H1 (cell line): ENCODE results near the gene FAM170B. TPM values are rescaled to one million over a fixed set of nuclear protein-coding genes. Genes with fewer than 3 reads are reported as not detected.

Experiments
- CHD2 ChIP-seq: IDR thresholded peaks from 2 replicates; pipeline ENCODE4 v1.6.1; 2012; ENCODE audit warnings: low read length, improper control_type of control experiment
- CTBP2 ChIP-seq: IDR thresholded peaks from 2 replicates; pipeline ENCODE4 v1.7.0; 2011; ENCODE audit warnings: borderline replicate concordance, mild to moderate bottlenecking, moderate library complexity, mixed read lengths, low read length; ENCODE audit not compliant: insufficient read depth, insufficient read length
- EGR1 ChIP-seq: IDR thresholded peaks from 2 replicates; pipeline ENCODE4 v1.6.1; 2011; ENCODE audit warnings: low read depth, low read length, borderline replicate concordance
- HDAC6 ChIP-seq: IDR thresholded peaks from one replicate; pipeline ENCODE4 v1.7.1; 2012; ENCODE audit warnings: low read depth, mild to moderate bottlenecking, inconsistent platforms, low read length, moderate library complexity
- RAD21 ChIP-seq, 2 experiments: IDR thresholded peaks in 1 of 2; conservative IDR thresholded peaks in 1 of 2; 2 replicates each; pipeline ENCODE4 v1.6.1; 2011; ENCODE audit warnings: low read depth in 2 of 2, low read length in 2 of 2, improper control_type of control experiment in 1 of 2, inconsistent platforms in 1 of 2, mild to moderate bottlenecking in 1 of 2, moderate library complexity in 1 of 2
- SIN3A ChIP-seq, 2 experiments: IDR thresholded peaks in 1 of 2; conservative IDR thresholded peaks in 1 of 2; 2 replicates each; pipeline ENCODE4 v1.6.1; 2011 to 2012; ENCODE audit warnings: low read length in 2 of 2, improper control_type of control experiment in 1 of 2, low read depth in 1 of 2, mild to moderate bottlenecking in 1 of 2
- polyA plus RNA-seq, 7 experiments: library from polyadenylated mRNA; depleted of rRNA in 3 of 7; stranded (reverse) in 5 of 7; unstranded in 2 of 7; fragments of >200 nt in 5 of 7; fragments of 200-250 nt in 2 of 7; gene quantifications; 1 replicate in 5 of 7; 2 replicates in 1 of 7; 4 replicates in 1 of 7; pipeline versions ENCODE4 v1.2.1 to v1.2.3, GENCODE V29; 2011 to 2013; ENCODE audit warnings: missing spikeins in 2 of 7, mixed read lengths in 2 of 7
- total RNA-seq: library from RNA; stranded (reverse); fragmentation: NEBNext Ultra II Directional; extraction: Animal tissue kit (Norgen Biotek cat#: 25700); gene quantifications from 2 replicates; pipeline ENCODE4 v1.2.1, GENCODE V29; 2021
- TF ChIP-seq, protein P1 (sequence below): fragments of 300-600 bp; sonication (generic); IDR thresholded peaks from 2 replicates; pipeline ENCODE4 v1.7.1; 2012; ENCODE audit warnings: low read length, moderate library complexity, mild to moderate bottlenecking, inconsistent platforms; ENCODE audit not compliant: insufficient replicate concordance
- TF ChIP-seq, protein P2 (sequence below), 3 experiments: IDR thresholded peaks; 1 replicate in 2 of 3; 2 replicates in 1 of 3; pipeline versions ENCODE4 v1.5.1 to v1.6.1; 2011; ENCODE audit warnings: low read length in 3 of 3, mild to moderate bottlenecking in 3 of 3, inconsistent platforms in 2 of 3, low read depth in 1 of 3, moderate library complexity in 1 of 3; ENCODE audit not compliant: insufficient read depth in 1 of 3; ENCODE audit errors: control extremely low read depth in 1 of 3

The FAM170B gene
- total and polyA plus RNA-seq, 2 of the 8 experiments (the other 6 are each of a cell fraction or from before 2014, with no cell fraction given), result not detected

DNA sequence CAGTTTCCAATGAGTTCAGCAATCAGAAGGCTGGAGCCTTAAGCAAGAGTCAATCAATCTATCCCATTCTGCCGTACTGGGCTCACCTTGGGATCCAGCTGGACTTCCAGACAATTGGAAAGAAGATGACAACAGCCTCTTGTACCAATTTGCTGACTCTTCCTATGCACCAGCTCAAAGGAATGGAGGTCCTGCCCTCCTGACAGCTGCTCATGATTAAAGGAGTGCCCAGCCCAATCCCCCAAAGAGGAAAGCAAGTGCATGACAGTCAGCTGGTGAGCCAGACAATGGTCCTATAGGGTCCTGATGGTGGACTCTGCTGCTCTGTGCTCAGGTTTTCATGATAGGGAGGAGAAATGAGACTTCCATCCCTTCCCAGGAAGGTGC lies 43.6 kb downstream of the FAM170B start (continued):
- TF ChIP-seq, protein P1, sequence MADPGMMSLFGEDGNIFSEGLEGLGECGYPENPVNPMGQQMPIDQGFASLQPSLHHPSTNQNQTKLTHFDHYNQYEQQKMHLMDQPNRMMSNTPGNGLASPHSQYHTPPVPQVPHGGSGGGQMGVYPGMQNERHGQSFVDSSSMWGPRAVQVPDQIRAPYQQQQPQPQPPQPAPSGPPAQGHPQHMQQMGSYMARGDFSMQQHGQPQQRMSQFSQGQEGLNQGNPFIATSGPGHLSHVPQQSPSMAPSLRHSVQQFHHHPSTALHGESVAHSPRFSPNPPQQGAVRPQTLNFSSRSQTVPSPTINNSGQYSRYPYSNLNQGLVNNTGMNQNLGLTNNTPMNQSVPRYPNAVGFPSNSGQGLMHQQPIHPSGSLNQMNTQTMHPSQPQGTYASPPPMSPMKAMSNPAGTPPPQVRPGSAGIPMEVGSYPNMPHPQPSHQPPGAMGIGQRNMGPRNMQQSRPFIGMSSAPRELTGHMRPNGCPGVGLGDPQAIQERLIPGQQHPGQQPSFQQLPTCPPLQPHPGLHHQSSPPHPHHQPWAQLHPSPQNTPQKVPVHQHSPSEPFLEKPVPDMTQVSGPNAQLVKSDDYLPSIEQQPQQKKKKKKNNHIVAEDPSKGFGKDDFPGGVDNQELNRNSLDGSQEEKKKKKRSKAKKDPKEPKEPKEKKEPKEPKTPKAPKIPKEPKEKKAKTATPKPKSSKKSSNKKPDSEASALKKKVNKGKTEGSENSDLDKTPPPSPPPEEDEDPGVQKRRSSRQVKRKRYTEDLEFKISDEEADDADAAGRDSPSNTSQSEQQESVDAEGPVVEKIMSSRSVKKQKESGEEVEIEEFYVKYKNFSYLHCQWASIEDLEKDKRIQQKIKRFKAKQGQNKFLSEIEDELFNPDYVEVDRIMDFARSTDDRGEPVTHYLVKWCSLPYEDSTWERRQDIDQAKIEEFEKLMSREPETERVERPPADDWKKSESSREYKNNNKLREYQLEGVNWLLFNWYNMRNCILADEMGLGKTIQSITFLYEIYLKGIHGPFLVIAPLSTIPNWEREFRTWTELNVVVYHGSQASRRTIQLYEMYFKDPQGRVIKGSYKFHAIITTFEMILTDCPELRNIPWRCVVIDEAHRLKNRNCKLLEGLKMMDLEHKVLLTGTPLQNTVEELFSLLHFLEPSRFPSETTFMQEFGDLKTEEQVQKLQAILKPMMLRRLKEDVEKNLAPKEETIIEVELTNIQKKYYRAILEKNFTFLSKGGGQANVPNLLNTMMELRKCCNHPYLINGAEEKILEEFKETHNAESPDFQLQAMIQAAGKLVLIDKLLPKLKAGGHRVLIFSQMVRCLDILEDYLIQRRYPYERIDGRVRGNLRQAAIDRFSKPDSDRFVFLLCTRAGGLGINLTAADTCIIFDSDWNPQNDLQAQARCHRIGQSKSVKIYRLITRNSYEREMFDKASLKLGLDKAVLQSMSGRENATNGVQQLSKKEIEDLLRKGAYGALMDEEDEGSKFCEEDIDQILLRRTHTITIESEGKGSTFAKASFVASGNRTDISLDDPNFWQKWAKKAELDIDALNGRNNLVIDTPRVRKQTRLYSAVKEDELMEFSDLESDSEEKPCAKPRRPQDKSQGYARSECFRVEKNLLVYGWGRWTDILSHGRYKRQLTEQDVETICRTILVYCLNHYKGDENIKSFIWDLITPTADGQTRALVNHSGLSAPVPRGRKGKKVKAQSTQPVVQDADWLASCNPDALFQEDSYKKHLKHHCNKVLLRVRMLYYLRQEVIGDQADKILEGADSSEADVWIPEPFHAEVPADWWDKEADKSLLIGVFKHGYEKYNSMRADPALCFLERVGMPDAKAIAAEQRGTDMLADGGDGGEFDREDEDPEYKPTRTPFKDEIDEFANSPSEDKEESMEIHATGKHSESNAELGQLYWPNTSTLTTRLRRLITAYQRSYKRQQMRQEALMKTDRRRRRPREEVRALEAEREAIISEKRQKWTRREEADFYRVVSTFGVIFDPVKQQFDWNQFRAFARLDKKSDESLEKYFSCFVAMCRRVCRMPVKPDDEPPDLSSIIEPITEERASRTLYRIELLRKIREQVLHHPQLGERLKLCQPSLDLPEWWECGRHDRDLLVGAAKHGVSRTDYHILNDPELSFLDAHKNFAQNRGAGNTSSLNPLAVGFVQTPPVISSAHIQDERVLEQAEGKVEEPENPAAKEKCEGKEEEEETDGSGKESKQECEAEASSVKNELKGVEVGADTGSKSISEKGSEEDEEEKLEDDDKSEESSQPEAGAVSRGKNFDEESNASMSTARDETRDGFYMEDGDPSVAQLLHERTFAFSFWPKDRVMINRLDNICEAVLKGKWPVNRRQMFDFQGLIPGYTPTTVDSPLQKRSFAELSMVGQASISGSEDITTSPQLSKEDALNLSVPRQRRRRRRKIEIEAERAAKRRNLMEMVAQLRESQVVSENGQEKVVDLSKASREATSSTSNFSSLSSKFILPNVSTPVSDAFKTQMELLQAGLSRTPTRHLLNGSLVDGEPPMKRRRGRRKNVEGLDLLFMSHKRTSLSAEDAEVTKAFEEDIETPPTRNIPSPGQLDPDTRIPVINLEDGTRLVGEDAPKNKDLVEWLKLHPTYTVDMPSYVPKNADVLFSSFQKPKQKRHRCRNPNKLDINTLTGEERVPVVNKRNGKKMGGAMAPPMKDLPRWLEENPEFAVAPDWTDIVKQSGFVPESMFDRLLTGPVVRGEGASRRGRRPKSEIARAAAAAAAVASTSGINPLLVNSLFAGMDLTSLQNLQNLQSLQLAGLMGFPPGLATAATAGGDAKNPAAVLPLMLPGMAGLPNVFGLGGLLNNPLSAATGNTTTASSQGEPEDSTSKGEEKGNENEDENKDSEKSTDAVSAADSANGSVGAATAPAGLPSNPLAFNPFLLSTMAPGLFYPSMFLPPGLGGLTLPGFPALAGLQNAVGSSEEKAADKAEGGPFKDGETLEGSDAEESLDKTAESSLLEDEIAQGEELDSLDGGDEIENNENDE, result no peak
- TF ChIP-seq HDAC6, result no peak
- no peak for TF ChIP-seq CHD2
- no peak for TF ChIP-seq EGR1
- TF ChIP-seq, protein P2, sequence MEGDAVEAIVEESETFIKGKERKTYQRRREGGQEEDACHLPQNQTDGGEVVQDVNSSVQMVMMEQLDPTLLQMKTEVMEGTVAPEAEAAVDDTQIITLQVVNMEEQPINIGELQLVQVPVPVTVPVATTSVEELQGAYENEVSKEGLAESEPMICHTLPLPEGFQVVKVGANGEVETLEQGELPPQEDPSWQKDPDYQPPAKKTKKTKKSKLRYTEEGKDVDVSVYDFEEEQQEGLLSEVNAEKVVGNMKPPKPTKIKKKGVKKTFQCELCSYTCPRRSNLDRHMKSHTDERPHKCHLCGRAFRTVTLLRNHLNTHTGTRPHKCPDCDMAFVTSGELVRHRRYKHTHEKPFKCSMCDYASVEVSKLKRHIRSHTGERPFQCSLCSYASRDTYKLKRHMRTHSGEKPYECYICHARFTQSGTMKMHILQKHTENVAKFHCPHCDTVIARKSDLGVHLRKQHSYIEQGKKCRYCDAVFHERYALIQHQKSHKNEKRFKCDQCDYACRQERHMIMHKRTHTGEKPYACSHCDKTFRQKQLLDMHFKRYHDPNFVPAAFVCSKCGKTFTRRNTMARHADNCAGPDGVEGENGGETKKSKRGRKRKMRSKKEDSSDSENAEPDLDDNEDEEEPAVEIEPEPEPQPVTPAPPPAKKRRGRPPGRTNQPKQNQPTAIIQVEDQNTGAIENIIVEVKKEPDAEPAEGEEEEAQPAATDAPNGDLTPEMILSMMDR (IDR thresholded peaks at IDR 0.05; ENCODE audit: control extremely low read depth in 1 of 3, insufficient read depth in 1 of 3, low read depth in 1 of 3, low read length in 3 of 3), result no peak
- TF ChIP-seq CTBP2, result no peak
- TF ChIP-seq SIN3A (conservative IDR thresholded peaks at IDR 0.05 in 1 of 2, IDR thresholded peaks at IDR 0.05 in 1 of 2; ENCODE audit: low read depth in 1 of 2, low read length in 2 of 2), result no peak
- TF ChIP-seq RAD21 (IDR thresholded peaks at IDR 0.05 in 1 of 2, conservative IDR thresholded peaks at IDR 0.05 in 1 of 2; ENCODE audit: low read depth in 2 of 2, low read length in 2 of 2), result no peak
